ENCODE data around the gene CCT7.

The CCT7 gene

GRCh38 chr2:73225513-73226360 lies 8.4 kb upstream of the CCT7 start:
- DNase-seq (ENCODE audit: low read depth in 2 of 2) = no peak

- no peak for DNase-seq (ENCODE audit: low read depth in 2 of 2)
These were observed 7.0 kb upstream of the CCT7 start for GRCh38 chr2:73227086-73227485.

GRCh38 chr2:73228631-73229030 lies 5.5 kb upstream of the CCT7 start:
- DNase-seq (ENCODE audit: low read depth in 2 of 2) = no peak

GRCh38 chr2:73232403-73233153 lies 1.5 kb upstream of the CCT7 start:
- peak in 1 of 2 experiments; percentile 17 for DNase-seq (ENCODE audit: low read depth in 2 of 2)

- peak; percentile 89 for DNase-seq (ENCODE audit: low read depth in 2 of 2)
These were observed 765 bp upstream of the CCT7 start, which contains the start of gene PRADC1 for GRCh38 chr2:73233154-73233931. Gene PRADC1 (minus strand): TSS chr2:73233239. CDS start chr2:73233160, 79 bp downstream.

- DNase-seq (ENCODE audit: low read depth in 2 of 2) = no peak
These were observed 1.4 kb downstream of the CCT7 start for GRCh38 chr2:73235315-73236028.

- no peak for DNase-seq (ENCODE audit: low read depth in 2 of 2)
These were observed 3.1 kb downstream of the CCT7 start for GRCh38 chr2:73237168-73237567.

- DNase-seq (ENCODE audit: low read depth in 2 of 2) = no peak
These were observed 4.0 kb downstream of the CCT7 start for GRCh38 chr2:73238149-73238548.

- DNase-seq (ENCODE audit: low read depth in 2 of 2) = no peak
These were observed 4.9 kb downstream of the CCT7 start for GRCh38 chr2:73238976-73239375.

- DNase-seq (ENCODE audit: low read depth in 2 of 2) = no peak
These were observed 5.7 kb downstream of the CCT7 start for GRCh38 chr2:73239776-73240175.

GRCh38 chr2:73243884-73244570 lies 9.9 kb downstream of the CCT7 start:
- no peak for DNase-seq (ENCODE audit: low read depth in 2 of 2)

- no peak for DNase-seq (ENCODE audit: low read depth in 2 of 2)
These were observed 10.5 kb downstream of the CCT7 start for GRCh38 chr2:73244580-73244979.

- no peak for DNase-seq (ENCODE audit: low read depth in 2 of 2)
These were observed 12.7 kb downstream of the CCT7 start for GRCh38 chr2:73246850-73247249.

- DNase-seq (ENCODE audit: low read depth in 2 of 2) = no peak
These were observed 15.5 kb downstream of the CCT7 start for GRCh38 chr2:73249636-73250035.

- no peak for DNase-seq (ENCODE audit: low read depth in 2 of 2)
These were observed 17.1 kb downstream of the CCT7 start for GRCh38 chr2:73250872-73251846.

- no peak for DNase-seq (ENCODE audit: low read depth in 2 of 2)
These were observed 18.3 kb downstream of the CCT7 start for GRCh38 chr2:73252238-73253027.

- DNase-seq (ENCODE audit: low read depth in 2 of 2) = no peak
These were observed 19.3 kb downstream of the CCT7 start for GRCh38 chr2:73253400-73253799.

GRCh38 chr2:73253901-73254300 lies 19.8 kb downstream of the CCT7 start:
- no peak for DNase-seq (ENCODE audit: low read depth in 2 of 2)
